Psoas muscle (tissue), 8 donors: ENCODE results near the gene AKIRIN1. TPM values are rescaled to one million over a fixed set of nuclear protein-coding genes. Genes with fewer than 3 reads are reported as not detected.
"Not testable (repeated sequence)": the region's sequence is repeated elsewhere in the genome, so short reads cannot be mapped to it uniquely, and the experiment has no call there.

Experiments used
- ATAC-seq, 4 donors: fragments of 200-7000 bp; cut with Tn5 transposase; one replicate each; pipeline ENCODE4 v1.9.1; 2020; ENCODE audit warnings: moderate library complexity in 3 of 4, mild to moderate bottlenecking in 2 of 4
- DNase-seq, 2 donors: peaks; one replicate each; pipeline ENCODE4 v3.0.0-alpha.2; 2020
- H3K27ac ChIP-seq: fragments of 200-600 bp; one replicate; pipeline ENCODE4 v1.8.0; 2022
- H3K27me3 ChIP-seq, 3 donors: fragments of 200-600 bp in 1 of 3; one replicate each; pipeline versions ENCODE4 v1.6.1 to v1.8.0; 2013 to 2022; ENCODE audit warnings: low read length in 2 of 3, mild to moderate bottlenecking in 2 of 3, moderate library complexity in 1 of 3; ENCODE audit not compliant: insufficient read depth in 3 of 3
- H3K36me3 ChIP-seq, 2 donors: fragments of 200-600 bp in 1 of 2; one replicate each; pipeline versions ENCODE4 v1.6.1 to v1.8.0; 2013 to 2022; ENCODE audit warnings: low read depth in 1 of 2, mild to moderate bottlenecking in 1 of 2, moderate library complexity in 1 of 2; ENCODE audit not compliant: insufficient read depth in 1 of 2
- H3K4me1 ChIP-seq: fragments of 200-600 bp; one replicate; pipeline ENCODE4 v1.8.0; 2022
- H3K4me3 ChIP-seq: fragments of 200-600 bp; one replicate; pipeline ENCODE4 v1.8.0; 2022; ENCODE audit warnings: mild to moderate bottlenecking
- H3K9me3 ChIP-seq: fragments of 200-600 bp; one replicate; pipeline ENCODE4 v1.8.0; 2022
- CTCF ChIP-seq: fragments of 200-600 bp; IDR thresholded peaks from one replicate; pipeline ENCODE4 v1.8.0; 2022; ENCODE audit warnings: antibody characterized with exemption
- WGBS, 3 donors: extraction: QIAGEN DNeasy Blood & Tissue Kit; methylation state at CpG; one replicate each; pipeline versions ENCODE4 v1.1.6 to v1.1.7; 2013; 5-methylcytosine and 5-hydroxymethylcytosine counted together
- intact Hi-C, 2 donors: fragments of 100-400 bp; cut with DNase I; formaldehyde crosslinking; loops; one replicate each; pipeline versions ENCODE4 v1.11.0 to v1.14.2; 2022
- polyA plus RNA-seq, 3 donors: library from polyadenylated mRNA; stranded (reverse); fragments of 200-250 nt; gene quantifications; one replicate each; pipeline ENCODE4 v1.2.3, GENCODE V29; 2013
- total RNA-seq, 4 donors: library from RNA; stranded (reverse); fragmentation: NEBNext Ultra II Directional in 2 of 4; extraction: Animal tissue kit (Norgen Biotek cat#: 25700) in 2 of 4; gene quantifications; one replicate each; pipeline versions ENCODE4 v1.2.1 to v1.2.4, GENCODE V29; 2021 to 2023
- donor health status: healthy with polysubstance abuse.
- donor health status: DM: no; HTN: no; CAD: no; lungs with moderate emphysema.
- donor health status: Bipolar disorder and iron deficiency.
- donor health status: healthy.
- donor health status: DM: yes; HTN: yes; CAD: no.
- donor health status: DM: no; HTN: no; CAD: no.
- donor health status: DM: no; HTN: no; CAD: no.
- donor health status: DM: yes; HTN: yes; CAD: no.

The AKIRIN1 gene
- total and polyA plus RNA-seq, 7 donors = 20.0 to 65.3 (median 32.8) TPM

GRCh38 chr1:39003281-39003680 lies 12.2 kb downstream of the AKIRIN1 start:
- Histone ChIP-seq H3K4me3 (no peak overlapping the region), H3K4me1 (peaks cover 6% of the 10 kb centered on the region), H3K27me3 (no peaks in the 10 kb centered on the region), H3K36me3 (peaks cover 18 to 100% of the 10 kb centered on the region in 2 donors), H3K27ac (no peak overlapping the region), H3K9me3 (no peaks in the 10 kb centered on the region)
- no peak for DNase-seq
- intact Hi-C loops = no loop called here
- no peak for TF ChIP-seq CTCF
- ATAC-seq = no peak
- WGBS, 3 donors = 68 to 89% (median 74%) methylated on average over 3 of the region's 3 CpGs

GRCh38 chr1:39003794-39004193 lies 12.7 kb downstream of the AKIRIN1 start:
- peaks cover 6% of the 10 kb centered on the region for H3K4me1 ChIP-seq
- no peak for DNase-seq
- no peak overlapping the region for H3K27ac ChIP-seq
- no peaks in the 10 kb centered on the region for H3K27me3 ChIP-seq
- H3K36me3 ChIP-seq = peaks cover 18 to 100% of the 10 kb centered on the region in 2 donors
- WGBS, 3 donors = 77 to 83% (median 79%) methylated on average over 2 of the region's 2 CpGs
- ATAC-seq = no peak
- H3K9me3 ChIP-seq = no peaks in the 10 kb centered on the region
- H3K4me3 ChIP-seq = no peak overlapping the region
- intact Hi-C loops = no loop called here
- TF ChIP-seq CTCF = no peak

GRCh38 chr1:39006287-39006686 lies 15.2 kb downstream of the AKIRIN1 start:
- Histone ChIP-seq H3K36me3 (peaks cover 22 to 100% of the 10 kb centered on the region in 2 donors), H3K9me3 (no peaks in the 10 kb centered on the region), H3K4me1 (peaks cover 6% of the 10 kb centered on the region), H3K27ac (no peak overlapping the region), H3K27me3 (no peaks in the 10 kb centered on the region), H3K4me3 (no peak overlapping the region)
- ATAC-seq = no peak
- WGBS, 3 donors = 68 to 95% (median 75%) methylated on average over 2 of the region's 2 CpGs
- intact Hi-C loops = no loop called here
- TF ChIP-seq CTCF = no peak
- DNase-seq = no peak

- Histone ChIP-seq H3K27me3 (no peaks in the 10 kb centered on the region), H3K4me1 (peaks cover 6% of the 10 kb centered on the region), H3K36me3 (peaks cover 17 to 99% of the 10 kb centered on the region in 2 donors), H3K27ac (no peak overlapping the region), H3K9me3 (no peaks in the 10 kb centered on the region), H3K4me3 (no peak overlapping the region)
- ATAC-seq (no peak), DNase-seq (no peak)
- no peak for TF ChIP-seq CTCF
- intact Hi-C loops = no loop called here
- WGBS, 3 donors = 91 to 93% (median 92%) methylated on average over 13 of the region's 13 CpGs
Observed at GRCh38 chr1:39006726-39007645, 15.9 kb downstream of the AKIRIN1 start.

- H3K27ac ChIP-seq, intact Hi-C loops, DNase-seq, H3K4me1 ChIP-seq, H3K4me3 ChIP-seq, H3K9me3 ChIP-seq, ATAC-seq, H3K27me3 ChIP-seq: not testable (repeated sequence)
- peaks cover 4 to 30% of the 10 kb centered on the region in 2 donors for H3K36me3 ChIP-seq
- 79 to 86% (median 81%) methylated on average over 8 of the region's 8 CpGs for WGBS, 3 donors
Observed at GRCh38 chr1:39014956-39015355, 23.9 kb downstream of the AKIRIN1 start.
